Tongue (tissue), 2 donors: Measurements from ENCODE around the gene CFP. TPM values are rescaled to one million over a fixed set of nuclear protein-coding genes. Genes with fewer than 3 reads are reported as not detected.

Experiments
- DNase-seq: peaks from one replicate; pipeline ENCODE4 v3.0.0-alpha.2; 2015
- total RNA-seq: library from RNA; depleted of rRNA; stranded (reverse); fragments of >200 nt; gene quantifications from one replicate; pipeline ENCODE4 v1.2.3, GENCODE V29; 2014

The CFP gene
- total RNA-seq, 1 donor from 2014 or later, result 1.9 TPM

GRCh38 chrX:47637546-47638195 lies 7.9 kb upstream of the CFP start:
- peak; percentile 19 for DNase-seq

- no peak for DNase-seq
These were observed 5.3 kb upstream of the CFP start for GRCh38 chrX:47634871-47635575.

GRCh38 chrX:47633689-47634590 lies 4.2 kb upstream of the CFP start:
- no peak for DNase-seq

GRCh38 chrX:47632666-47633065 lies 2.9 kb upstream of the CFP start:
- DNase-seq, result no peak

GRCh38 chrX:47631676-47632075 lies 1.9 kb upstream of the CFP start:
- DNase-seq, result no peak

DNA sequence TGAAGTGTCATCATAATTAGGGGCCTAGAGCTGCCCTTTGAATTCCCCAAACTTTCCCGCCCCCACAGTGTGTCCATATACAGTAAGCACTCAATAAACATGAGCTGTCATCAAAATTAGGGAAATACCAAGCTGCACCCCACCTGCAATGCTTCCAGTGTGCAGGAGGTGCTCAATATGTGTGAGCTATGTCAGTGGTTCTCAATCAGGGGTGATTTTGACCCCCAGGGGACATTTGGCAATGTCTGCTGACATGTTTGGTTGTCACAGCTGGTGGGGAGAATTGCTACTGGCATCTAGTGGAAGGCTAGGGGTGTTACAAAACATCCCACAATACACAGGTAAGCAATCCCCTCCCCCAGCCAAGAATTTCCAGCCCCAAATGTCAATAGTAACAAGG lies 748 bp downstream of the CFP start:
- DNase-seq, result no peak

DNA sequence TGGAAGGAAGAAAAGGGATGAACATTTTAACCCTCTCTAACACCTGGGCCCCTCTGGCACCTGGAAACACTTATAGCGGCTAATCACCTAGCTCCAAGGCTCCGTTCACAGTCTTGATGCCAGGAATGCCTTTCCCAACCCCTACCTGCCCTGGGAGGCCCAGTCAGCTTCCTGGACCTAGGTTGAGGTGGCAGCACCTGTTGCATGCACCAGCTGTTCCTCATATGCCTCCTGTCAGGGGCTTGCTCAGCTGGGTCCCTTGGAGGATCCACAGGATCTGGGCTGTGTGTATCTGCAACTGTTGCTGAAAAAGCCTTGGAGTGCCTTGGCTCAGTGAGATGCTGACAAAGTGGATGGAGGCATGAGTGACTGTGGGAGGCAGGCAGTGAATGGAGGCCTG lies 4.4 kb downstream of the CFP start:
- no peak for DNase-seq

- peak; percentile 83 for DNase-seq
These were observed 6.1 kb downstream of the CFP start for GRCh38 chrX:47623540-47624027.

DNA sequence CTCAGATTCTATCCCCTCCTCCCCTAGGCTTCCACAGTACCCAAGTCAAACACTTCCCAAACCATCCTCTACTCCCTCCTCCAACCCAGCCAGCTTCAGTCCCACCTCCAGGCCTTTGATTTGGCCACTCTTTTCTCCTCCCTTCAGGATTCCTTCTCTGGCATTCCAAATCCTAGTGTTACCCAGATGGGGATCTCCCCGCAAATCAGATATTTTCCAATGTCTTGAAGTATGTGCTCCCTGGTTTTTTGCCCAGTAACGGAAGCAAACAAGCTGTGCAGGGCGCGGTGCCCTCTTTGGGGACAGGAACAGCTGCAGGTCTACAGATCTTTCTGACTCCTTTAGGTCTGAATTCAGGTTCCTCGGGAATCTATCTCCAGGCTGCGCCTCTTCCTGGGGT lies 7.9 kb downstream of the CFP start:
- no peak for DNase-seq

GRCh38 chrX:47620303-47620685 lies 9.4 kb downstream of the CFP start:
- no peak for DNase-seq

DNA sequence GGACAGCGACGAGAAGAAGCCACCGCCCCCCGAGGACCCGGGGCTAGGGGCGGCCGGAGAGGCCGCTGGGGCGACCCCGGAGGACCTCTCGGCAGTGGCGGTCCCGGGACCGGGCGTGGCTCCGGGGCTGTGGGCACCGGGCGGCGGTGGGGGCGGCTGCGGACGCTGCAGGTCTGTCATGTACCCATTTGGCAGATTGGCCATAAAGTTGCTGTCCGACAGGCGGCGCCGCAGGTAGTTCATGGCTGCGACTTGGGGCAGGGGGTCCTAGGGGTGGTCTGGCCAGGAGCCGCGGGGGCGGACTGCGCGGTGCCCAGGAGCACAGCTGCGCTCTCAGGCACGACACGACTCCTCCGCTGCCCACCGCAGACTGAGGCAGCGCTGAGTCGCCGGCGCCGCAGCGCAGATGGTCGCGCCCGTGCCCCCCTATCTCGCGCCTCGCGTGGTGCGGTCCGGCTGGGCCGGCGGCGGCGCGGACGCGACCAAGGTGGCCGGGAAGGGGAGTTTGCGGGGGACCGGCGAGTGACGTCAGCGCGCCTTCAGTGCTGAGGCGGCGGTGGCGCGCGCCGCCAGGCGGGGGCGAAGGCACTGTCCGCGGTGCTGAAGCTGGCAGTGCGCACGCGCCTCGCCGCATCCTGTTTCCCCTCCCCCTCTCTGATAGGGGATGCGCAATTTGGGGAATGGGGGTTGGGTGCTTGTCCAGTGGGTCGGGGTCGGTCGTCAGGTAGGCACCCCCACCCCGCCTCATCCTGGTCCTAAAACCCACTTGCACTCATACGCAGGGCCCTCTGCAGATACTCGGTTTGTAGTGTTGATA lies 10.0 kb downstream of the CFP start, which contains the start of gene SYN1:
SYN1 (minus strand) TSS at position 372 of the 817 bp plus-strand sequence; CDS start at position 243, 129 bp downstream.
- peak; percentile 87 for DNase-seq

- no peak for DNase-seq
These were observed 10.7 kb downstream of the CFP start for GRCh38 chrX:47618923-47619485.

DNA sequence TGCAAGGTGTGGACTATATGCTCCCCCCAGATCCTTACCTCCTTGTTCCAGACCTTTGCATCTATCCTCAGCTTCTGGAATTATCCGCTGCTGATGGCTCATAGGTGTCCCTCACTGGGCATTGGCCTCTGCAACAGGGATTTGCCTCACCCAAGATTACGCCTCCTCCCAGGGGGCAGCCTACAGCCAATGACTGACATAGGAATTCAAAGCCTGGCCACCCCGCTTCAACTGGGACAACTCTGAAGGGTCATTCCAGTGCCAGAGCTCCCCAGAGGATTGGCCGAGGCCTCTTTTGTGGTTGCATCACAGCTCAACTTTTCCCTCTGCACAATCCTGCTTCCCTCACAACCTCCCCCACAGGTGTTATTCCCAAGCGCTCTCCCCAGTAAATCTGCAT lies 15.1 kb downstream of the CFP start:
- DNase-seq, result no peak

DNA sequence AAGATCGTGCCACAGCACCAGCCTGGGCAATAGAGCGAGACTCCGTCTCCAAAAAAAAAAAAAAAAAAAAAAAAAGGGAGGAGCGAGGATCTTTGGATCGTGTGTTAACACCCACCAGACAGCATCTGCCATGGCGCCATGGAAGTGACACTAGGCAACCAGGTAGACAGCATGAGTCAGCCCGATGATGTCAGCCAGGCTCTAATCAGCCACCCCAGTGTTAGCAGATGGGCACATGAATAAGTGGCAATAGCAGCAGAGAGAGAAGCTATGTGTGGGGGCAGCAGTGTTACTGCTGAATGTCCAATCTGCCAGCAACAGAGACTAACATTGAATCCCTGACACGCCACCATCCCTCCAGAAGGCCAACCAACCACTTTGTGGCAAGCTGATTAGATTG lies 16.6 kb downstream of the CFP start:
- no peak for DNase-seq

- DNase-seq, result no peak
These were observed 17.3 kb downstream of the CFP start for GRCh38 chrX:47612418-47612817.

DNA sequence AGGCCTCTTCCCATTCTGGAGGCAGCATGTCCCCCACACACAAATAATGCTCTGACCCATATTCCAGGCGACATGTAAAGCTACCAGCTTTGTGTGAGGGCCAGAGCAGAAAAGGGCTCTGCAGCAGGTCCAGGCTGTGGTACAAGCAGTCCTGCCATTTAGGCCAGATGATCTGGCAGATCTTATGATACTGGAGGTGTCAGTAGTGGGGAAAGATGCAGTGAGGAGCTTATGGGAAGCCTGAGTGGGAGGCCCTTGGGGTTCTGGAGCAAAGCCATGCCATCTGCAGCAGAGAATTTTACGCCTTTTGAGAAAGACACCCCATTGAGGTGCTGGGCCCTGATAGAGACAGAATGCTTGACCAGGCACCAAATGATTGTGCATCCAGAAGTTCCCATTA lies 17.8 kb downstream of the CFP start:
- DNase-seq, result no peak

- DNase-seq, result no peak
These were observed 18.2 kb downstream of the CFP start for GRCh38 chrX:47611489-47611888.

DNA sequence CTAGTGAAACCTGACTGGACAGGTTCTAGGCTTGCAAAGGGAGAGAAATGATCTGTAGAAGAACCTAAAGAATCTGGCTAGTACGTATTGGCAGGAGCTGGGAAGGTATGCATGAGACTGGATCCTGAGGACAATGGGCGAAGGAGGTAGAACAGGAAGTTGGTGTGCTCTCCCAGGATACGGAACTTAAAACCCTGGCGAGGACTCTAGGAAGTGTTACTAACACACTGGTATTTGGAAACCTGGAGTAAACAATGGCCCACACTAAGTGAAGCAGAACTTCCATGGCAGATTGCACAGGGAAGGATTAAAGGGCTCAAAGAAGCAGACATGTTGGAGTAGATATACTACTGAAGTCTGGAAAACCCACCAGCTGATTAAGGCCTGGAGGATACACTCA lies 19.2 kb downstream of the CFP start:
- no peak for DNase-seq

DNA sequence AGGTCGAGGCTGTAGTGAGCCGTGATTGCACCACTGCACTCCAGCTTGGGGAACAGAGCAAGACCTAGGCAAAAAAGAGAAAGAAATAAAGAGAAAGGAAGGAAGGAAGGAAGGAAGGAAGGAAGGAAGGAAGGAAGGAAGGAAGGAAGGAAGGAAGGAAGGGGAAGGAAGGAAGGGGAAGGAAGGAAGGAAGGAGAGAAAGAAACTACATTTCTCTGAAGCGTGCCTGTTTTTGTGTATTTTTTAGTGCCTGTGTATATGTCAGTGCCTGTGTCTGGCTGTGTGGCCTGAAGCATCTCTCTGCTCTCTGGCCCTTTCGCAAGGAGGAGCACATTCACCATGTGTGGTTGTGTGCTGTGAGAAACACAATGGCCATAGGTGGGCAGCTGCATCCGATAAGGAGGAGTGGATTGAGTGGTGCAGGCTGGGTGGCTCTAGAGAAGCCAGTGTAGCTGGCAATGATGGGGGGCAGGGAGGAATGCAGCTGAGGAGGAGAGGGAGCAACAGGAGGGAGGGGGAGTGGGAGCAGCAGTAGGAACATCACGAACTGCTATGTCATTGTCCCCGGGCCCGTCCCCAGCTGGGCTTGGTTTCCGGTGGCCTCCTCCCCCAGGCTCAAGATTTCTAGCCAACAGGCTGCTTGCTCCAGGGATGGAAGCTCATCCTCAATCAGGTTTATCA lies 21.5 kb downstream of the CFP start:
- no peak for DNase-seq

- DNase-seq, result no peak
These were observed 22.6 kb downstream of the CFP start for GRCh38 chrX:47607091-47607490.

DNA sequence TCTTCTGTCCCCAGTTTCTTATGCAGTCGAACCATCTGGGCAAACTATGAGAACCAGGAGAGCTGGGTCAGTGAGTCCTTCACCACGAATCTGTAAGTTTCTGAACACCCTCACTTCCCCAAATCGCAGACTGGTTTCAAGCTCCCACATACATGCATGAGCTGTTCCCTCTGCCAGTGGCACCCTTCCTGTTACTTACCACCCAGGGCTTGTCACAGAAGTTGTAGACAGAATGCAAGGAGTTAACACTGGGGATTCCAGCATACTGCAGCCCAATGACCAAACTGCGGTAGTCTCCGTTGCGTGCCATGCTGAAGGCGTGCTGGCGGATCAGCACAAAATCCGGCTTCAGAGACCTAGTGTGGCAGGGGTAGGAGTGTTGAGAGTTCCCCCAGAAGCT lies 24.7 kb downstream of the CFP start:
- DNase-seq, result no peak
